GM19324 (cell line): ENCODE results near the gene ADGRF3.
"Not testable (repeated sequence)": the region's sequence is repeated elsewhere in the genome, so short reads cannot be mapped to it uniquely, and the experiment has no call there.

Experiments used
- ATAC-seq: cut with Tn5 transposase; IDR thresholded peaks from one replicate; pipeline ENCODE4 v1.9.1; 2021; ENCODE audit warnings: mild to moderate bottlenecking, moderate library complexity; ENCODE audit not compliant: unreplicated experiment, low FRiP score

ADGRF3 gene

DNA sequence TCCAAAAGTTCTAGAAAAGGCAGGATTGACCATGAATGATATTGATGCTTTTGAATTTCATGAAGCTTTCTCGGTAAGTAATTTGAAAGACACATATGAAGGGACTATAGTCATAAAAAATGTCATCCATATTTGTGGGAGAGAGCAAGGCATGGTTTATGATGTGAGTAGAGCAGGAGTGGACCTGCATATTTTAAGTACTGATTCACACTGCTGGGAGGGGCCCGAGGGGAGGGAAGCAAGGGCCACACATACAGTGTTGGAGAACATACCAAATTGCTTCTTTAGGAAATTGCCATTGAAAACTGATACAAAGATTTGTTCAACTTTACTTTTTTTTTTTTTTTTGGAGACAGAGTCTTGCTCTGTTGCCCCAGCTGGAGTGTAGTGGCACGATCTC, 62.5 kb downstream of the ADGRF3 start:
- no peak for ATAC-seq

GRCh38 chr2:26283606-26284005, 63.0 kb downstream of the ADGRF3 start:
- ATAC-seq = no peak

- no peak for ATAC-seq
Measured at GRCh38 chr2:26281226-26281625, 65.4 kb downstream of the ADGRF3 start.

DNA sequence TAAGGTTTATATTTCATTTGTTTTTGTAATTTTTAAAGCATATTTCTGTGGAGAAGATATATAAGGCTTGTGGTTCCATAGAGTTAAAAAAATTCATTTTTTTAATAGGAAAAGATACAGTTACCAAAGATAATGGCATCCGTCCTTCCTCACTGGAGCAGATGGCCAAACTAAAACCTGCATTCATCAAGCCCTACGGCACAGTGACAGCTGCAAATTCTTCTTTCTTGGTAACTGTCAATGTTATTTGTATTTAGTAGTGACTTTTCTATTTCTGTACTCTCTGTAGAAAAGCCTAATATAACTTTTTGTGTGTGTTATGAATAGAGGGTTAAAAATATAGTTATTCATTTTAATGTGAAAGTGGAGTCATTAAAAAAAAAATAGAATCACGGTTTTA, 66.7 kb downstream of the ADGRF3 start:
- no peak for ATAC-seq

GRCh38 chr2:26276484-26277227, 69.9 kb downstream of the ADGRF3 start:
- no peak for ATAC-seq

DNA sequence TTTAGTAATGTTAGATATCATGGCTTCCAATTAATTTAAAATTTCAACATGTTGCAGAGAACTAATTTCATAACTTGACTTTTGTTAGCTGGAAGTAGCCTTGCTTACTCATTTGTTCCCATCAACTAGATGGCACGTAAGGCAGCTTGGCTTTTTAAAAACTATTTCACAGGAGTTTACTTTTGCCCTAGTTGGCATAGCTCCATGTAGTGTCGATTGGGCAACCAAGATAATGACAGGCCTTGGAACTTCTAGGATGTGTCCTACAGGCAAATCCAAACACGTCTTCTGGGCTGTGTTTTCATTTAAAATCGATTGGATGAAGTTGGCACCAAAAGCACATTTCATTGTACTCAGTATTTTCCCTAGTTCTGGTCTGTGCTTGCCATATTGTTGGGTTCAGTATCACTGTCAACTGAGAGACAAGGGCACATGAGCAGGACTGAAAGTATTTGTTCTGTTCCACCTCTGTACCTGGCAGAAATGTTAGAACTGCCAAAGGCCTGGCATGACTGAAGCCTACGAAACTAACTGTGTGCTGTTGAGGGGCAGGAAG, 72.5 kb downstream of the ADGRF3 start:
- no peak for ATAC-seq

GRCh38 chr2:26273501-26273900, 73.1 kb downstream of the ADGRF3 start:
- ATAC-seq = no peak

DNA sequence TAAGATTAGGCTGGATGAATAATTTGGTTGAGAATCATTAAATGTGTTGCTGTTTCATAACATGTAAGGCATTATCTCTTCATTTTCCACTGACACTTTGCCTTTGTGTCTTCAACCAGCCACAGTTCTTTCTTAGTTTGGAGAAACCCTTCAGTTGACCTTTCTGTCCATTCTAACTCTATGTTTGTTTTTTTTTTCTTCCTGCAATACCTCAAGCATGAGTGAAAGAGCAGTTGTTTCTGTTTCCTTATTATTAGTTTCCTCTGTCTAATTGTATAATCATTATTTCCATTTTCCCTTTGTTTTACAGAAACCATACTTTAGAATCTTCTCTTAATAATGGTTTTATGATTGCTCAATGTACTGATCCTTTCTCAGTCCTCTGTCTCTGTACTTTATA, 76.2 kb downstream of the ADGRF3 start:
- ATAC-seq = no peak

- no peak for ATAC-seq
Measured at GRCh38 chr2:26269571-26270158, 76.9 kb downstream of the ADGRF3 start.

- ATAC-seq = not testable (repeated sequence)
Measured at GRCh38 chr2:26268670-26269385, 77.8 kb downstream of the ADGRF3 start.

DNA sequence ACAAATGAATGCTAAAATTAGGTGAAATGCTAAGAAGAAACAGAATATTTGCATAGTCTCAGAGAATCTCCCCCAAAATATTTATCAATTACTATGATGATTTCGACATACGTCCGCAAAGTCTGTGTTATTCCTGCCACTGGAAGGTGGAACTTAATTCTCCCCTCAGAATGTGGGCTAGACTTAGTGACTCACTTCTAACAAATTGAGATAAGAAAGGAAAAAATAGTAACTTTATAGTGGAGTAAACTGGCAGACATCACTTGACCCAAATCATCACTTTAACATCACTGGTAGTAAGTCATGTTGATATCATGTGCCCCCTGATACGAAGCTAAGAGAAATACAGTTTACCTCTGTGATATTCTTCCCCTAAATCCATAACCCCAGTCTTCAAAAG, 78.4 kb downstream of the ADGRF3 start:
- ATAC-seq = no peak

GRCh38 chr2:26258836-26259235, 87.8 kb downstream of the ADGRF3 start:
- ATAC-seq = not testable (repeated sequence)
